SK-N-SH treated with all-trans-retinoic acid at 6 μM for 48 hours (cell line): ENCODE measurements around the gene NFAM1.

Source experiments
- ARNTL ChIP-seq: fragments of 450-650 bp; formaldehyde crosslinking; IDR thresholded peaks from 2 replicates; pipeline ENCODE4 v1.5.0; 2020; ENCODE audit warnings: low read depth, mild to moderate bottlenecking, moderate library complexity, borderline replicate concordance
- ISL1 ChIP-seq: fragments of 250-450 bp; sonication (Bioruptor Pico); IDR thresholded peaks from 2 replicates; pipeline ENCODE4 v2.1.2; 2022; ENCODE audit warnings: mild to moderate bottlenecking, moderate library complexity
- RARB ChIP-seq: fragments of 250-450 bp; sonication (Bioruptor Pico); IDR thresholded peaks from 2 replicates; pipeline ENCODE4 v1.8.0; 2021; ENCODE audit warnings: mild to moderate bottlenecking, moderate library complexity
- TOX ChIP-seq: fragments of 250-450 bp; sonication (Bioruptor Pico); IDR thresholded peaks from 2 replicates; pipeline ENCODE4 v1.8.0; 2021; ENCODE audit warnings: mild to moderate bottlenecking, moderate library complexity, borderline replicate concordance

DNA sequence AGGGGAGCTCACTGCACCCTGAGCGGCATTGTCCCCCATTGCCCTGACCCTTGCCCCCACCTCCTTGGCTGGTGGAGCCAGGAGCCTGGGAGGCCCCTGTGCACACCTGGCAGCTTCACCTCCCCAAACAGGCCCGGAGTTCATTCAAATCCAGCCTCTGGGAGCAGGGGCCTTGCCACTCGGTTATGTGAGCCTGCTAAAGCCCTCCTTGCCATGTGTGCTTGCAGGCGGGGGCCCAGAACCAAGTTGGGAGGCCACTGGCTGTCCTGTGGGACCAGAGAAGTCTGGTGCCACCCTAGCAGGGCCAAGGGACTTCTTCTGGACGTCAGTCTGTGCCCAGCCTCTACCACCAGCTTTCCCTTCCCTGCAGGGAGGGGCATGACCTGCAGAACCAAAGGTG is 48.9 kb downstream of the NFAM1 start:
- no peak for TF ChIP-seq TOX
- no peak for TF ChIP-seq RARB (CRISPR knock-in tag)
- no peak for TF ChIP-seq ARNTL
- no peak for TF ChIP-seq ISL1 (CRISPR knock-in tag)
